ENCODE measurements around the gene FANCC.

DNA sequence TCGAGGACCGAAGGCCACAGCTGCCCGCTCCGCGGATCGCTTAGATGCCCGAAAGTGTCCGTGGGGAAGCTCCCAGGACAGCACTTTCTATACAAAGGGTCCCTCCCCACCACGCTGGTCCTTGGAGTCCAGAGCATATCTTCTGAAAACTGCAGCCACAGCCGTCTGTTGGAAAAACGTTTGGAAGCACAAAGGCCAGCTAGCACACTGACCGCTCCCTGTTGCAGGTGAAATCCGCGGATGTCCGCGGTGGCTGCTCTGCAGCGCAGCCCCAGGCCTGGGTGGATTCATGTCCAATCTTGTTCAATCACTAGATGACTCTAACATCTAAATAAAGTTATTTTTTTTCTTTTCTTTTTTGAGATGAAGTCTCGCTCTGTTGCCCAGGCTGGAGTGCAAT is 32.8 kb upstream of the FANCC start:
- TF ChIP-seq JUND (IDR thresholded peaks at IDR 0.05) (no peak), RAD21 (IDR thresholded peaks at IDR 0.05; ENCODE audit: low read length) (no peak), ELF1 (IDR thresholded peaks at IDR 0.05) (no peak), IRF3 (IDR thresholded peaks at IDR 0.05; ENCODE audit: low read depth, low read length) (no peak), PBX3 (IDR thresholded peaks at IDR 0.05) (no peak), REST (IDR thresholded peaks at IDR 0.05; ENCODE audit: low read depth, low read length) (no peak), GABPA (IDR thresholded peaks at IDR 0.05; ENCODE audit: low read depth) (no peak)
- TF ChIP-seq, protein P1, sequence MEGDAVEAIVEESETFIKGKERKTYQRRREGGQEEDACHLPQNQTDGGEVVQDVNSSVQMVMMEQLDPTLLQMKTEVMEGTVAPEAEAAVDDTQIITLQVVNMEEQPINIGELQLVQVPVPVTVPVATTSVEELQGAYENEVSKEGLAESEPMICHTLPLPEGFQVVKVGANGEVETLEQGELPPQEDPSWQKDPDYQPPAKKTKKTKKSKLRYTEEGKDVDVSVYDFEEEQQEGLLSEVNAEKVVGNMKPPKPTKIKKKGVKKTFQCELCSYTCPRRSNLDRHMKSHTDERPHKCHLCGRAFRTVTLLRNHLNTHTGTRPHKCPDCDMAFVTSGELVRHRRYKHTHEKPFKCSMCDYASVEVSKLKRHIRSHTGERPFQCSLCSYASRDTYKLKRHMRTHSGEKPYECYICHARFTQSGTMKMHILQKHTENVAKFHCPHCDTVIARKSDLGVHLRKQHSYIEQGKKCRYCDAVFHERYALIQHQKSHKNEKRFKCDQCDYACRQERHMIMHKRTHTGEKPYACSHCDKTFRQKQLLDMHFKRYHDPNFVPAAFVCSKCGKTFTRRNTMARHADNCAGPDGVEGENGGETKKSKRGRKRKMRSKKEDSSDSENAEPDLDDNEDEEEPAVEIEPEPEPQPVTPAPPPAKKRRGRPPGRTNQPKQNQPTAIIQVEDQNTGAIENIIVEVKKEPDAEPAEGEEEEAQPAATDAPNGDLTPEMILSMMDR (IDR thresholded peaks at IDR 0.05) = no peak
